HG03469 (cell line): ENCODE results near the gene IGSF5.
"Not testable (repeated sequence)": the region's sequence is repeated elsewhere in the genome, so short reads cannot be mapped to it uniquely, and the experiment has no call there.

Experiments
- ATAC-seq: cut with Tn5 transposase; IDR thresholded peaks from one replicate; pipeline ENCODE4 v1.9.1; 2021; ENCODE audit warnings: mild to moderate bottlenecking, moderate library complexity, moderate number of reproducible peaks; ENCODE audit not compliant: unreplicated experiment

IGSF5 gene

DNA sequence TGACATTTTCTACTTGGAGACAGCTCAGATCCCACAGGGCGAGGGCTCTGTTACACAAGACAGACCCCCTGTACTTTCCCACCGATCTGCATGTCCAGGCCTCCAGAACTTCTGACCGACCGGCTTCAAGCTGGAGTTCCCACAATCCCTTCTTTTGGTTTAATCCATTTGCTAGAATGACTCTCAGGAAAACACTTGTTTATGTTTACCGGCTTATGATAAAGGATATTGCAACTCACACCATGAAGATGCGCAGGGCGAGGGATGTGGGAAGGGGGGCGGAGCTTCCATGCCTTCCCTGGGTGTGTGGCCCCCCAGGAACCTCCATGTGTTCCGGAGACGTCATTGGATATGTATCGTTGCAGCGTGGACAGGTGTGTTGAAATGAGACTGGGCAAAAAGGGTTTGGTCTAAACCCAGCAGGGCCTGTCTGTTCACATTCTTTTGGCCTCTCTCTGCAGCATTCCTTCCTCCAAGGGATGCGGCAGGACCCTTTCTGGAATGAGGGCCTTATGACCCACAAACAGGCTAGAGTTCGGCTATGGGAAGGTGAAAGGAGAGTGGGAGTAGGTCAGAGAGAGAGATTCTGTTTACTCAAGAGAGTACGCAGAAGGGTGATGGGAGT, 7.5 kb upstream of the IGSF5 start:
- no peak for ATAC-seq

DNA sequence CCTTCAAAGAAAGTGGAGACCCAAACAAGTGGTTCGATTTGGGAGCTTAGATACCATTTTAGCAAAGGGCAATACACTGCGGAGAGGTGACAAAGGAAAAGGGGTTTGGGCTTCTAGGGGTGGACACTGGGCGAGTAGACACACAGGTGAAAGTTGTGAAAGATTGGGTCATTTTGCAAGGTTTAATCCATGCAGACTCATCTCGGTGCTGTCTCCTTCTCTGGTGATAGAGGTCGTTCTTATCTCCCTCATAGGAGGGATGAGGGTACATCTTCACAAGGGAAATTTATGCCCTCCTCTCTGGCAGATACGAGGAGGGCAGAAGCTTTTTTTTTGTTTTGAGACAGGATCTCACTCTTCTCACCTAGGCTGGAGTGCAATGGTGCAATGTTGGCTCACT, 6.4 kb upstream of the IGSF5 start:
- ATAC-seq: no peak

DNA sequence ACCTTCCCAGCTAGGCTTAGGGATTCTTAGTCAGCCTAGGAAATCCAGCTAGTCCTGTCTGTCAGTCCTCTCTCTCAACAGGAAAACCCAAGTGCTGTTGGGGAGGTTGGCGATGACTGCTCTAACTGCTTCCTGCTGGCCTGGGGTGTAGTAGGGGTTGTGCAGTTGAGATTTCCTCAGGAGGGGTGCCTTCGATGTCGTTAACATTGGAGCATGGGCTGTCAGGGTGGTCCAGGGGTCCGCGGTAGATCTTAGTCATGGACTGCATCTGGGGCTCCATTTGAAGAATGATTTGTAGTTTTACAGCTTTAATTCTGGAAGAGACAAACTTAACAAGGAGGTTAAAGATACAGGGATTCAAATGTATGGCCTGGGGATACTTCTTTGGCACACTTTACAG, 5.5 kb upstream of the IGSF5 start:
- not testable (repeated sequence) for ATAC-seq

DNA sequence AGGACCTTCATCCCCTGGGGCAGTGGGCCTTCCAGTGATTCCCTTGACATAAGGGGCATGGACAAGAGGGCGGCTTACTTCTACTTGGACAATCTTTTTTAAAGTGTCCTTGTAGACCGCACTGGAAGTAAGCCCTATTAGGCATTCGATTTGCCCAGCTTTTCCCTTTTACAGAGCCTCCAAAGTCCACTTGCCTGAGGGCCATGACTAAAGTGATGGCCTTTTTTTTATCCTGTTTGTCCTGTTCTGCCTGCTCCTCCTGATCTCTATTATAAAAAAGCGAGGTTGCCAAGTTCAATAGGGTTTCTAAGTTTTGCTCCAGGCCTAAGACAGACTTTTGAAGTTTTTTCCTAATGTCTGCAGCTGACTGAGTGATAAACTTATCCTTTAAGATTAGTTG, 2.4 kb upstream of the IGSF5 start:
- ATAC-seq: not testable (repeated sequence)

DNA sequence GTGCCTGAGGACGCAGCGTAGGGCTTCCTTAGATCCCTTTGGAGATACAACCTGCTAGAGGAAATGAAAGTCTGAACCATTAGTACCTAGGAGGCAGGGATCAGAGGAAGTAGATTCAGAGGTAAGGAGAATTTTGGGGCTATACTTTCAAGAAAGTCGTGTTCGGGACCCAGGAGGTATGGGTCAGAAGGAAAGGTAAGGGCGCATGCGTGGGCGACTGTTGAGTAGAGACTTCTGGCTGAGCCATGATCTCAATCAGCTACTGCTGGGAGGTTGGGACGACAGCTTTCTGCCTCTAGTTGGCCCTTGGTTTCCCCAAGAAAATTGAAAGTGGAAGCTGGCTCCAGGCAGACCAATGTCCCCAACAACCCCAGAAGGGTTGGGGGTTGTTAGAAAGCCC, 349 bp downstream of the IGSF5 start:
- not testable (repeated sequence) for ATAC-seq

DNA sequence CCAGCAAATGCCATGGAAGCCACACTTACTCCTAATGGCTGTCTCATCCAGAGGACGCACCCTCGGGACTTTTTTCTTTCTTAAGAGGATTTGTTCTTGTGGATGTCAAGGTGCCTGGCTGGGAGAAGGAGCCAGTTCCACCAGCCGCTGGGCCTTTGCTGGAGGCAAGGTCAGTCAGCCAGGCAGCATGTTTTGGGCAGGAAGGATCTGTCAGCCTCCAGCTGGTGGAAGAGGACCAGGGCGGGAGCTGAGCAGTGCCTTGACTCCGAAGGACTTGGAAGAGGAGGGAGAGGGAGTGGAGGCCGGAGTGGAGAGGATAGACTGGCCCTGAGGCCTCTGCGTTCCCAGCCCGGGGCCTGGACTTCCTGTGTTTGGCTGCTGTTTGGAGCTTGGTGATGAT, 5.7 kb downstream of the IGSF5 start:
- no peak for ATAC-seq

DNA sequence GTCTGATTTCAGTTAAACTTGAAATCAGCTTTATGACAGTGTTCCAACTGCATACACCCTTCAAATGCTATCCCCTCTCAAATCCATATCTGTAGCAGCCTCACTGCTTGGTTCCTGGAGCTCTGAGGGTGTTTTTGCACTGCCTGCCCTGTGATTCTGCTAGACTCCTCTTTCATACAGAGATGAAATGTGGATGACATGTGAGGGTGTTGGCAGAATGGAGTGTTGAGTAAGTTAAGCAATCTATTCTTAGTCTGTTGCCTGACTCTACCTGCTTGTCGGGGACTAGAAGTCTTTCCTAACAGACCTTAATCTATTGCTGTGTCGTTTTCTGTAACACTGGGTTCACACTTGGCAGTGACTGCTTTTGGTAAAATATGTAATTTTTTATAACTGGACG, 9.8 kb downstream of the IGSF5 start:
- ATAC-seq: no peak

DNA sequence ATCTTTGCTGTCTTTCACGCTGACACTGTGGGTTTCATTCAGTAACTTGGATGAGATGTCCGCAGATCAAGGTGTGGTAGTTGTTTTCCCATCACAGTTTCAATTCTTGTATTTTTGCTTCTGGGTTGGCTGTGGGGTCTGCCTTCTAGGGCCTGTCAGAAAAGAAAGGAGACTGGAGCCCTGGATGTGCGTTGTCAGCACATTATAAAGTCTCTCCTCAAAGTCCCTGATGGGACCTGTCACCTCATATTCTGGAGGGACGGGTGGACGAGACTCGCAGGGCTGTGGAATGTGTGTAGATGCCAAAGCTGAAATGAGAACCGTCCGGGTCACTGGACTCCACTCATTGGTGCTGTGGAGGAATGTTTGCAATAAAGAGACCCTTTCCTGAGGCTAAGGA, 11.3 kb downstream of the IGSF5 start:
- no peak for ATAC-seq

DNA sequence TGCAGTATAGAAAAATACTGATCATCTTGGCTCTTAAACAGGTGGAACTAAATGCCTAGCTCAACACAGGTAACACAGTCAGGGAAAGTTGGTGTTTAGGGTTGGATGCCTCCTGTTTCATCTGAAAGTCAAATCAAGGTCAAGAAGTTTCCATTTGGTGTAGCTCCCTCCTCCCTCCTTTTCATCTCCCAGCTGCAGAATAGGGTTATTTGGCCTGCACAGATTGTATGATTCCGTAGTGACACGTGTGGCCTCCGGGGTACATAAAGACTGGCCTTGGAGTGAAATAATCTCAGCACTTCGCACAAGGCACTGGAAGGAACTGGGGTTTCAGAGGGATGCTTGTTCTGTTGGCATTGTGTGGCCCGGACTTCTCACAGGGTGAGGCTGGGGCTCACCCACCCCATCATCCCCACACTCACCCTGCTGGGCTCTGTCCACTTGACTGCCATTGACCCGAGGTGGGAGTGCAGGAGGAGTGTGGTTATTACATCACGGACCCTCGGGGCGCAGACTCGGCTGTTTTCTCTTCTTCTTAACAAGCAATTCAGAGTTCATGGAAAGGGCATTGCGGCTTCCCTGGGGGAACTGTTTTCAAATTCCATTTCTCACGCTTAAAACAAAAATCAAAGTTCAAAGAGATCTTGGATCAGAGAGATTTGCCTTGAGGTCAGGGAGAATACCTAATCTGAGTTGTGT, 18.4 kb downstream of the IGSF5 start:
- no peak for ATAC-seq

DNA sequence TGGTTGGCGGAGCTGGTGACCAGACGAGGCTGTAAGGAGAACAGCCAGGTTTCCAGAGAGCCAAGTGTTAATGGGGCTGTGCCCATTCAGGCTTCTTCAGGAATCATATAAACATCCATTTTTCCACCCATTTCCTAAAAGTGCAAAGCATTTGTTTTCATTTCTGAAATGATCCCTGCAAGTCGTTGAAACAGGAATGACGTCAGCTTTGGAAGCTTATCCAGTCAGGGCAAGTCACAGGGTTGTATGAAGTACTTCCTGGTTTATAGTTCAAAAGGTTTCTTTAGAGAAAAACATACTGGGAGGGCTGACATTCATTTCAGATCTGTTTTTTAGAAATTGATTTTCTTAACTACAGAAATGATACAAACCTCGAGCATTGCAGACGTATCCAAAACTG, 29.2 kb downstream of the IGSF5 start:
- ATAC-seq: no peak

DNA sequence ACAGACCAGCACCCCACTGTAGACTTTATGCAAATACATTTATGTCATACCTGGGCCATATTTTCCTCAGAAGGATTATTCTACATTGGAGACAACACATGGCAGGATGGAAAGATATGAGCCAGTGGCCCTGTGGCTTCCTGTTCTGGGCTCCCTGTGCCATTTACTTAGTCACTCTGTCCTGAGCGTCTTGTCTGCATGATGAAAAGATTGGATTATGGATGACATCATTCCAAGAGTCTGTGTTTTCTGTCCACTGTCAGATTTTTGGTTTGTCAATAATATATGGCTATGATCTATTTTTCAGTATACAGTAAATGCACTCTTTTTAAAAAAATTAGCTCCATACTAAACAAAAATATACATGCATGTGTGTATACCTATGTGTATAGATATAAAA, 30.8 kb downstream of the IGSF5 start:
- no peak for ATAC-seq

DNA sequence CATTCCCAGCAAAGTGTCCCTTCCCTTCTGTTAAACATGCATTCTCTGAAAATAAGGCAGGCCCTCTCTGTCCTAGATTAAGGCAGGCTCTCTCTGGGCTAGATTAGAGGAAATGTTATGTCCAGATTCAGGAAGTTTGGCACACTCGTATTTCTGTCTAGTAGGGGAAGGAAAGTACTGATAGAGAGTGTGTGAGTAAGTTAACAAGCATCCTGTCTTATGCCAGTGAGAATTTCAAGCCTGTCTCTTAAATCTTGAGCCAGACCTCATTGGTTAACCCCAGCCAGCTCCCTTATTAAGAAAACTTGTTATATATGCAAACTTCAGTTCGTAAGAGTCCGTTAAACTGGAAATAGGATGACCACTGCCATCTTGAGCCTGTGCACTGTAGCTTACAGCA, 31.6 kb downstream of the IGSF5 start:
- no peak for ATAC-seq

DNA sequence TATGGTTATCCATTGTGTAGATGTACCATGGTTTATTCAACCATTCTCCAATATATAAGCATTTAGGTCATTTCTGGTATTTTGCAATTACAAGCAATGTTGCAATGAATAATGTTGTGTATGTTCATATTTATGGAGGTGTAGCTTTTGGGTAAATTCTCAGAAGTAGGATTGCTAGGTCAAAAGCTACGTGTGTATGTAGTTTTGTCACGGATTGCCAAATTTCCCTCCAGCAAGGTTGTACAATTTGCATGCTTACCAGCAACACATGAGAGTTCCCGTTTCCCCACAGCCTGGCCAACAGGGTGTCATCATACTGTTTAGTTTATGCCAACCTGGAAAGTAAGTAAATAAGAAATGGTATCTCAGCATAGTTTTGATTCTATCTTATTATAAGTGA, 36.3 kb downstream of the IGSF5 start:
- no peak for ATAC-seq

DNA sequence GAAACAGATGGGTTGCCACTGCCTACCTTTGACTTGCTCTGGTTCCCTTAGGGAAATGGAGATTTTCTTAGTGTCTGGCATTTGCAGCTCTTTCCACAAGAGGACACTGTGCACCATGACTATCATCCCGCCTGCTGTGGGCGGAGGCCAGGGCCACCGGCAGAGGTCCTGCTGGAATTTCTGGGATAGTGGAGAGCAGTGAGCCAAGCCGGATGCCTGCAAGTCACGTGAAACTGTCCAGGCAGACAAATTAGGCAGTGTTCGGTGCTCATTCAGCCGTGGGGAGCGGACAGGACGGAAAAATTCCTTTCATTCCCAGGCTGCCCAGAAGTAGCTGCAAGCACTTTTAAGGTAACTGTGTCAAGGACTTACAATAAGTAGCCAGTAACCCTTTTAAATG, 43.4 kb downstream of the IGSF5 start:
- no peak for ATAC-seq

DNA sequence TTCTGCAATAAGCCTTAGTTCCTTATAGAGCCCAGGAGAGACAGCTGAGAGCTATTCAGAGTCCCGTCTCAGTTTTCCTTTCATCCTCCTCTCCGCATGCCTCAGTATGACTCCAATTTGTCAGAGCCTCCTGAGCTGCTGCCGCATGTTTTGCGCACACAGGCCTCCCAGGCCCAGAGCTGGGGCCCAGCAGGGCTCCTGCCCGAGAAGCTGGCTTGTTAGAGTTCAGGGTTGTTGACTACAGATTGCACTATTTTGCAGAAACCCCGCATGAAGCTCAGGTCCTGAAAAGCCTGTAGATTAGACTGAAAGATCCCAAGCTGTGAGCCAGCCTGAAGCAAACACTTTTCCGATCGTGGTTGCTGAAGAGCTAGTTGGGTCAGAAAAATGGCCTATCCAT, 51.5 kb downstream of the IGSF5 start:
- ATAC-seq: no peak

DNA sequence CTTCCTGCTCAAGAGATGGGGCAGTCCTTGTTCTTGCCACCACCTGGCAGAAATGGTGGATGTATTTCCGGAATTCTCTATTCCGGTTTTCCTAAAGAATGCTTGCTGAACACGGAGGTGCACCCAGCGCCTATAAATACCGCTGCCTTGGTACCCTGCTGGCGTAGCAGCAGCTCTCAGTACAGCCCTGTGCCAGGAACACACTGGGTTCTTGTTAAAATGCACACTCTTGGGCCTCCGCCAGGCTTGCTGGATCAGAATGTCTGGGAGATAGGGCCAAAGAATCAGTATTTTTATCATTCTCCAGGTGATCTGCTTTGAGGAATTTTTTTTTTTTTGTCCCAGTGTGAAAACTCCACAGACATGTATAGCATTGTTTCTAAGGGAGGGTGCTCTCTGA, 54.2 kb downstream of the IGSF5 start:
- no peak for ATAC-seq

DNA sequence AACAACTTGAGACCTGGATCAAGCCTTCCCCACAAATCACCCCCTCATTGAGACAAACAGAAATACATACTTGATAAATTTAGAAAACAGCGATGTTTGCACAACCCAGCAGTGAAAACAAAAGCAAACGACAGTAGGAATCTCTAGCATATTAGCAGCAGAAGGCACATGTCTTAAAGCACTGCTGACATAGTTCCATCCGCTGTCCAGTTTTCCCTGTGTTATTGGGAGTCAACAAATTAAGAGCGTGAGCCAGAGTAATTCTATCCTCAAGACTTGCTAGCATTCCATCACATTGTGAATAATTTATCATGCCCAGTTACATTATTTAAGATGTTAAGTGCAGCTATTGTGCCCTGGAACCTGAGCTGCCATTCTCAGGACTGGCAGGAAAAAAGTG, 55.3 kb downstream of the IGSF5 start:
- no peak for ATAC-seq

DNA sequence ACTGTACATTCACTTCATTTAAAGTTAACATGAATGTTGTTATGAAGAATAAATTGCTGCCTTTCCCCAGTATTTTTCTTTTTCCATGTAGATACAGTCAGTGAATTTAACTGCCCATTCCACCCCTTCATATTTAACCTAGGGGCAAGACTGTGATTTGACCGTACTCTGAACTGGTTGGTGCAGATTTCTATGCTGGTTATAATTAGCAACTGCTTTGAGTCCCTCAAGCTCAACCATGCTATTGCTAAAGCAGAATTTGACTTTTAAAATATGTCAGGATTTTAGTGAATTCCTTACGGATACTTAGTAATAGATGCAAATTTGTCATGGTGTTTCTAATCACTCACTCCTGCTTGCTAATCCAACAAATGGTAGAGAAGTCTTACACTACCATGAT, 57.2 kb downstream of the IGSF5 start:
- no peak for ATAC-seq

DNA sequence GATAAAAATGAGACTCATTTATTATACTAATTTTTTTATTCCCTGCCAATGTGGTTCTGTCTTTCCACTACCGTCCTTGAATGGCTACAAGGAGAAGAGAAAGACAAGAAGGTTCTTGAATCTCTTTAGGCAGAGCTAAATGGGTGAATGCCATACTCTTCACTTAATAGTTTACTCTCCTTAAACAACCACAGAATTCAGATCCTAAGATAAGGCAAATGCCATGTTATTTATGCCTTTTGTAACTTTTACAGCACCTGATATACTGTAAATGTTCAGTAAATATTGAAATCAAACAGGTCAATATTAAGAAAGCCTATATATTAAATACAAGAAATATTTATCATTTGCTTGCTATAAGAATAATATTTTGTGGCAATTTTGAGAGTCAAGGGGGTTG, 58.4 kb downstream of the IGSF5 start:
- ATAC-seq: no peak

DNA sequence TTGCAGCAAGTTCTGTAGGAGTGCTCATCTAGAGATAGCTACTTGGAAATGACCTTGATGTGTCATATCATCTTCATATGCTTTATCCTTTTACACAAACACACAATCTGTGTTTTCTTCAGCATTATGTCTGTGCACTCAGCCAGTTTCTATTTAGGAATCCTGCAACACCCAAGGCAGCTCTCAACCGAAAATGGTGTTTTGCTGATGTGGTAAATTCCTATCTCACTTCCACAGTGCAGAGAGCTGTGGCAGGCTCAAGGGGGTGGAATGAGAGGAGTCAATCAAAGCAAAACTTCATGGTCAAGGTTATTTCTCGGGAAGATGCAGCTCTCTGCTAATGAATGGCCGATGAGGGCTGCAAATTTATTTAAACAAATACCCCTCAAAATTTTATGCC, 59.3 kb downstream of the IGSF5 start:
- ATAC-seq: no peak

DNA sequence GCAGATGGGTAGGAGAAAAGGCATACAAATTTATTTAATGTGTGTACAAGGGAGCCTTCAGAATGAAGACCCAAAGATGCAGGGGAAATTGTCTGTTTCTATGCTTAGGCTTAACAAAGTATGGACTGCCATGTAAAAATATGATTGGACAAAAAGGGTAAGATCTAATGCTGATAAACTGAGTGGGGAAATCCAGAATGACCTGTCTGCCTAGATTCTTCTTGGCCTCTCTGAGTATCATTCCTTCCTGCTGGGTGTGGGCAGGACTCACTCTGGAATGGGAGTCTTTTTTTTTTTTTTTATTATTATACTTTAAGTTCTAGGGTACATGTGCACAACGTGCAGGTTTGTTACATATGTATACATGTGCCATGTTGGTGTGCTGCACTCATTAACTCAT, 61.0 kb downstream of the IGSF5 start:
- ATAC-seq: no peak

DNA sequence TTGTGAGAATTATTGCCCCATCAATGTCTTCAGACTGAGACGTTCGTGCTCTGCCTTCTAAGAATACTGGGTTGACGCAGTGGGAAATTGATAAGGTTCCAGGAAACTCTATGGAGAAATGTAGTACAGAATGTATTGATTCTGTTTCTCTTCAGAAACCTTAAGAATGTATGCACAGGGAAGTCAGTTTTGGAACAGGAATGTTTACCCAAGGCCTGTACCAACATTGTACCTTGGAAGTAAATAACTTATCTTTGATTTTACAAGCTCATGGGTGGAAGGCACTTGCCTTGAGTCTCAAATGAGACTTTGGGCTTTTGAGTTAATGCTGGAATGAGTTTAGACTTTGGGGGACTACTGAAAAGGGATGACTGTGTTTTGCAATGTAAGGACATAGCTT, 62.8 kb downstream of the IGSF5 start:
- no peak for ATAC-seq

DNA sequence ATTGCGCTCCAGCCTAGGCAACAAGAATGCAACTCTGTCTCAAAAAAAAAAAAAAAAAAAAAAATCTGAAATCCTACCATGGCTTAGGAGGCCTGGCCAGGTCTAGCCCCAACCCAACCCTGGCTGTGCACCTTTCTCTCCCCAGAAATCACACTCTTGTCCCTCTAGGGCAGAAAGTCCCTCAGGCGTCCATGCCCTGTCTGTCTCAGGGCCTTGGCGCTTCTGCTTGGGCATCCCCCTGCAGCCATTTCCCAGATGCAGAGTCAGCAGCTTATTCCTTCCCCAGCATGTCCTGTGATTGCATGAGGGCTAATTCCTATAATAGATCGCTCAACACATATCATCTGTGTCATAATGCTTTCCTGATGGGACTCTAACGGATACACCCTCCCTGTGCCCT, 65.0 kb downstream of the IGSF5 start:
- no peak for ATAC-seq
